HepG2 (cell line): ENCODE data around the gene ABHD18. TPM values are rescaled to one million over a fixed set of nuclear protein-coding genes. Genes with fewer than 3 reads are reported as not detected.

ENCODE experiments used
- ATAC-seq: fragments of 200-7000 bp; cut with Tn5 transposase; 3 replicates; pipeline ENCODE4 v1.9.1; 2020; ENCODE audit warnings: mild to moderate bottlenecking, moderate library complexity
- BruUV-seq: library from RNA; stranded (reverse); fragments of 400-500 nt; replicated peaks from 2 replicates; lab custom pipeline; 2021; lab: Mats Ljungman, UMichigan
- CTCF ChIA-PET: fragments of 300-600 bp; formaldehyde crosslinking; extraction: SDS; loops from one replicate; lab custom pipeline; 2021; ENCODE audit warnings: low total read pairs, inconsistent platforms, low intra/inter-chr PET ratio; lab: Yijun Ruan, JAX
- POLR2A ChIA-PET: fragments of 350-600 bp; sonication (Branson Sonifier 250); formaldehyde crosslinking; loops from one replicate; lab custom pipeline; 2020; ENCODE audit warnings: antibody characterized with exemption, inconsistent platforms; lab: Yijun Ruan, JAX
- DNase-seq: peaks from one replicate; pipeline ENCODE4 v3.0.0-alpha.2; 2015; ENCODE audit warnings: low spot score
- FAIRE-seq: peaks from 3 replicates; lab custom pipeline; 2011; peaks lifted over from hg19 to GRCh38; lab: Jason Lieb, UNC
- H2AFZ ChIP-seq: one replicate; pipeline ENCODE4 v1.6.1; 2011; ENCODE audit warnings: low read length, inconsistent platforms
- H3K27ac ChIP-seq: fragments of 300-600 bp; 3 replicates; pipeline ENCODE4 v1.8.0; 2011; ENCODE audit warnings: mixed run types, mild to moderate bottlenecking, mixed read lengths, low read length, inconsistent platforms; ENCODE audit not compliant: insufficient read depth; ENCODE audit errors: extremely low read length
- H3K27me3 ChIP-seq, 2 experiments: fragments of 200-600 bp in 1 of 2; 2 replicates in 1 of 2; 3 replicates in 1 of 2; pipeline versions ENCODE4 v1.6.0 to v1.8.0; 2011; ENCODE audit warnings: low read length in 2 of 2, mild to moderate bottlenecking in 2 of 2, moderate library complexity in 2 of 2, inconsistent platforms in 1 of 2; ENCODE audit not compliant: insufficient read depth in 2 of 2, control insufficient read depth in 1 of 2
- H3K36me3 ChIP-seq, 2 experiments: fragments of 200-600 bp in 1 of 2; replicated peaks in 1 of 2; 2 replicates in 1 of 2; 3 replicates in 1 of 2; pipeline versions ENCODE4 v1.5.1 to v1.8.0; 2011; ENCODE audit warnings: low read length in 2 of 2, inconsistent platforms in 1 of 2; ENCODE audit not compliant: insufficient read depth in 2 of 2, control insufficient read depth in 1 of 2
- H3K4me1 ChIP-seq: 2 replicates; pipeline ENCODE4 v1.5.1; 2012; ENCODE audit warnings: low read length, inconsistent platforms; ENCODE audit not compliant: insufficient read depth
- H3K4me2 ChIP-seq: 2 replicates; pipeline ENCODE4 v1.6.0; 2011; ENCODE audit warnings: low read depth, low read length, inconsistent platforms
- H3K4me3 ChIP-seq, 3 experiments: fragments of 200-600 bp in 1 of 3; sonication (generic), shearing (Covaris generic) in 1 of 3; replicated peaks in 1 of 3; 2 replicates each; pipeline ENCODE4 v1.5.1; 2011 to 2016; ENCODE audit warnings: low read length in 3 of 3, inconsistent platforms in 2 of 3, low read depth in 2 of 3, mild to moderate bottlenecking in 2 of 3, control low read depth in 1 of 3, mixed read lengths in 1 of 3; ENCODE audit not compliant: insufficient read depth in 1 of 3
- H3K79me2 ChIP-seq: one replicate; pipeline ENCODE4 v1.6.1; 2011; ENCODE audit warnings: low read length, inconsistent platforms; ENCODE audit not compliant: insufficient read depth
- H3K9ac ChIP-seq: 2 replicates; pipeline ENCODE4 v1.6.0; 2011; ENCODE audit warnings: mild to moderate bottlenecking, low read depth, low read length, inconsistent platforms; ENCODE audit not compliant: insufficient read depth
- H3K9me3 ChIP-seq: 2 replicates; pipeline ENCODE4 v1.5.1; 2012; ENCODE audit warnings: mild to moderate bottlenecking, low read length
- H4K20me1 ChIP-seq: 2 replicates; pipeline ENCODE4 v1.6.0; 2011; ENCODE audit warnings: inconsistent platforms, mild to moderate bottlenecking, low read length, moderate library complexity; ENCODE audit not compliant: insufficient read depth
- KDM5B ChIP-seq: sonication (generic); formaldehyde crosslinking; IDR thresholded peaks from 2 replicates; pipeline ENCODE4 v1.4.0; 2020; ENCODE audit warnings: missing genetic modification reagents, mild to moderate bottlenecking, borderline replicate concordance
- KDM6A ChIP-seq: IDR thresholded peaks from 2 replicates; pipeline ENCODE4 v1.6.1; 2016; ENCODE audit warnings: low read depth
- RBFOX2 ChIP-seq: fragments of 200-400 bp; formaldehyde crosslinking; IDR thresholded peaks from 2 replicates; pipeline ENCODE4 v1.6.1; 2017; ENCODE audit warnings: low read depth, mild to moderate bottlenecking, low read length
- RXRA ChIP-seq: sonication (generic); formaldehyde crosslinking; IDR thresholded peaks from 2 replicates; pipeline ENCODE4 v1.5.1; 2020; ENCODE audit warnings: missing genetic modification reagents
- SALL1 ChIP-seq: sonication (generic); formaldehyde crosslinking; IDR thresholded peaks from 2 replicates; pipeline ENCODE4 v1.8.0; 2022; ENCODE audit warnings: mild to moderate bottlenecking, missing genetic modification reagents
- U2AF2 ChIP-seq: fragments of 200-400 bp; formaldehyde crosslinking; IDR thresholded peaks from 2 replicates; pipeline ENCODE4 v1.6.1; 2017; ENCODE audit warnings: low read depth, mild to moderate bottlenecking, low read length
- ZNF12 ChIP-seq: sonication (generic); formaldehyde crosslinking; IDR thresholded peaks from 2 replicates; pipeline ENCODE4 v1.5.0; 2020; ENCODE audit warnings: missing genetic modification reagents
- ZNF317 ChIP-seq: sonication (generic); formaldehyde crosslinking; IDR thresholded peaks from 2 replicates; pipeline ENCODE4 v1.5.0; 2020; ENCODE audit warnings: mild to moderate bottlenecking, missing genetic modification reagents
- ZNF558 ChIP-seq: sonication (generic); formaldehyde crosslinking; IDR thresholded peaks from 2 replicates; pipeline ENCODE4 v1.9.0; 2022; ENCODE audit warnings: mild to moderate bottlenecking, missing genetic modification reagents, borderline replicate concordance
- ZNF777 ChIP-seq: sonication (generic); formaldehyde crosslinking; IDR thresholded peaks from 2 replicates; pipeline ENCODE4 v1.4.0; 2020; ENCODE audit warnings: missing genetic modification reagents
- WGBS: methylation state at CpG from one replicate; pipeline ENCODE4 v1.1.6; 2017; ENCODE audit warnings: low lambda C conversion rate; 5-methylcytosine and 5-hydroxymethylcytosine counted together
- in situ Hi-C: cut with HindIII; loops from 2 replicates; pipeline ENCODE4 v1.10.0; 2017; ENCODE audit warnings: low pct_unique_long_range_greater_than_20kb; ENCODE audit not compliant: extremely low pct_ligation_motif_present
- intact Hi-C: fragments of 100-400 bp; cut with micrococcal nuclease; formaldehyde crosslinking; loops from one replicate; pipeline ENCODE4 v1.10.0; 2022; ENCODE audit not compliant: unreplicated experiment
- polyA plus RNA-seq, 8 experiments: library from polyadenylated mRNA; depleted of rRNA in 3 of 8; stranded (reverse) in 7 of 8; unstranded in 1 of 8; fragments of >200 nt; fragmentation: Illumina TruSeq in 4 of 8; extraction: Trizol in 4 of 8; gene quantifications; 2 replicates each; pipeline versions ENCODE4 v1.2.1 to v1.2.3, GENCODE V29; 2011 to 2016; ENCODE audit warnings: low read depth in 4 of 8, missing spikeins in 1 of 8, mixed read lengths in 1 of 8; ENCODE audit not compliant: insufficient read depth in 1 of 8
- total RNA-seq, 5 experiments: library from RNA; depleted of rRNA; stranded (reverse); fragments of >200 nt; fragmentation: Illumina TruSeq; extraction: Trizol; gene quantifications; 2 replicates each; pipeline ENCODE4 v1.2.3, GENCODE V29; 2016; ENCODE audit warnings: low read depth in 1 of 5
- TF ChIP-seq, protein P1 (sequence below): sonication (generic); formaldehyde crosslinking; IDR thresholded peaks from 2 replicates; pipeline ENCODE4 v1.4.0; 2020; ENCODE audit warnings: missing genetic modification reagents
- TF ChIP-seq, protein P2 (sequence below): sonication (generic); formaldehyde crosslinking; IDR thresholded peaks from 2 replicates; pipeline ENCODE4 v1.5.1; 2020; ENCODE audit warnings: mild to moderate bottlenecking, missing genetic modification reagents, borderline replicate concordance
- TF ChIP-seq, protein P3 (sequence below): sonication (generic); formaldehyde crosslinking; conservative IDR thresholded peaks from 2 replicates; pipeline ENCODE4 v1.8.0; 2022; ENCODE audit warnings: mild to moderate bottlenecking, moderate library complexity, missing genetic modification reagents

ABHD18 gene
- total and polyA plus RNA-seq, 2 of the 13 experiments (the other 11 are each of a cell fraction or from before 2014, with no cell fraction given), result 5.5 to 16.3 TPM

DNA sequence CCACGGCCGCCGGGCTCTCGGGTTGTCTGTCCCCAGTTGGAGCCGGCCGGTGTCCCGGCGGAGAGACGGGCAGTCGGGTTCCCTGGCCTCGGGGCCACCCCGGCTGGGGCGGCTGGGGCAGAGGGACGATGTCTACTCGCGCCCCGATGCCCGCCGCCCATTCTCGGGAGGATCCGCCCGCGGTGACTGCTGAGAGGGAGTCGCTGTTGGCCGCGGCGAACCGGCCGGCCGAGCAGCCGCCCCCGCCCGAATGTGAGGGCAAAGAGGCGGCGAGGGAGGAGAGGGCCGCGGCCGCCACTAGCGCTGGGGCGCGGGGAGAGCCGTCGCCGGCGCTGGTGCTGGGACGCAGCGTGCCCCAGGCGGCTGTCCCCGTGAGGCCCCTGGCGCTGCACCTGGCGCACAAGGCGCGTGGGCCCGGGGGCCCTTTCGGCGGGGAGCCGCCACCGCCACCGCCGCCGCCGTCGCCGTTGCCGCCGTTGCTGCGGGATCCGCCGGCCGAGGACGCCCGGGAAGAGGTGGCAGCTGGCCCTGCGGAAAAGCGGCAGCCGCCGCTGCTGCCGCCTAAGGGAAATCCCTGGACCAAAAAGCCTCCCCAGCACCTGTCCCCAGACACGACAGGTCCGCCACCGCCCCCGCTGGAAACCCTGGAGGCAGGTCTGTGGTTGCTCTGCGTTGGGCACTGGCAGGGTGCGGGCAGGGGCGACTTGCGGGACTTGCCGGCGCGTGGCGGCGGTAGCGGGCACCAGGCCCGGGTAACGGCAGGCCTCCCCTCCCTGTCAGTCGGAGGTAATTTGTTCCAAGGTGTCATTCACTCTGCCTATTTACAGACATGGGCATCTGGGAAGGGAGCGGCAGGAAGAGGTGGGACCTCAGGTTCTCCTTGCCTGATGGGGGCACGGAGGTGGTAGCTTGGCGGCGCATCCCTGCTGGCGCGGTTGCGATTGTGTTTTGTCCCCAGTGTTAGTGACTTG is 96.6 kb downstream of the ABHD18 start:
- peak overlapping the region; percentile 71 to 94 (median 91) for H3K4me3 ChIP-seq
- peaks cover 39% of the 10 kb centered on the region for H3K79me2 ChIP-seq
- in situ Hi-C loops, result no loop called here
- no peaks in the 10 kb centered on the region for H3K27me3 ChIP-seq
- WGBS, result 0% methylated on average over 13 of the region's 101 CpGs
- no TSS peak for BruUV-seq
- intact Hi-C loops, result loop anchor here (5.0 kb wide), 1 partner anchor 225 kb away; the partner anchor contains the start of gene PGRMC2
- FAIRE-seq, result no peak
- peak; percentile 64 for DNase-seq
- POLR2A ChIA-PET, result interaction anchor here (0.6 to 3.2 kb wide), 11 partner anchors 8 to 813 kb away, joined by 3 to 52 read pairs (median 4); partner anchors contain the start of genes ABHD18, MFSD8, PGRMC2 and PLK4
- H3K4me1 ChIP-seq, result peaks cover 49% of the 10 kb centered on the region
- no peaks in the 10 kb centered on the region for H3K9me3 ChIP-seq
- H2AFZ ChIP-seq, result no peak overlapping the region
- H3K4me2 ChIP-seq, result peak overlapping the region; percentile 77
- peak overlapping the region; percentile 99 for H3K27ac ChIP-seq
- ATAC-seq, result peak; percentile 42
- peak overlapping the region; percentile 99 for H3K9ac ChIP-seq
- CTCF ChIA-PET, result no interaction called here
- peaks cover 24% of the 10 kb centered on the region for H4K20me1 ChIP-seq
- H3K36me3 ChIP-seq, result no peaks in the 10 kb centered on the region
- no peak for TF ChIP-seq ZNF12 (CRISPR knock-in tag)
- 0 out of 2 replicates have a peak, but pooled peaks have one; percentile 14 for TF ChIP-seq RXRA (CRISPR knock-in tag)
- TF ChIP-seq ZNF317 (CRISPR knock-in tag), result no peak
- TF ChIP-seq, protein P1, sequence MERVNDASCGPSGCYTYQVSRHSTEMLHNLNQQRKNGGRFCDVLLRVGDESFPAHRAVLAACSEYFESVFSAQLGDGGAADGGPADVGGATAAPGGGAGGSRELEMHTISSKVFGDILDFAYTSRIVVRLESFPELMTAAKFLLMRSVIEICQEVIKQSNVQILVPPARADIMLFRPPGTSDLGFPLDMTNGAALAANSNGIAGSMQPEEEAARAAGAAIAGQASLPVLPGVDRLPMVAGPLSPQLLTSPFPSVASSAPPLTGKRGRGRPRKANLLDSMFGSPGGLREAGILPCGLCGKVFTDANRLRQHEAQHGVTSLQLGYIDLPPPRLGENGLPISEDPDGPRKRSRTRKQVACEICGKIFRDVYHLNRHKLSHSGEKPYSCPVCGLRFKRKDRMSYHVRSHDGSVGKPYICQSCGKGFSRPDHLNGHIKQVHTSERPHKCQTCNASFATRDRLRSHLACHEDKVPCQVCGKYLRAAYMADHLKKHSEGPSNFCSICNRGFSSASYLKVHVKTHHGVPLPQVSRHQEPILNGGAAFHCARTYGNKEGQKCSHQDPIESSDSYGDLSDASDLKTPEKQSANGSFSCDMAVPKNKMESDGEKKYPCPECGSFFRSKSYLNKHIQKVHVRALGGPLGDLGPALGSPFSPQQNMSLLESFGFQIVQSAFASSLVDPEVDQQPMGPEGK, result peak; percentile 50
- no peak for TF ChIP-seq U2AF2
- TF ChIP-seq, protein P2, sequence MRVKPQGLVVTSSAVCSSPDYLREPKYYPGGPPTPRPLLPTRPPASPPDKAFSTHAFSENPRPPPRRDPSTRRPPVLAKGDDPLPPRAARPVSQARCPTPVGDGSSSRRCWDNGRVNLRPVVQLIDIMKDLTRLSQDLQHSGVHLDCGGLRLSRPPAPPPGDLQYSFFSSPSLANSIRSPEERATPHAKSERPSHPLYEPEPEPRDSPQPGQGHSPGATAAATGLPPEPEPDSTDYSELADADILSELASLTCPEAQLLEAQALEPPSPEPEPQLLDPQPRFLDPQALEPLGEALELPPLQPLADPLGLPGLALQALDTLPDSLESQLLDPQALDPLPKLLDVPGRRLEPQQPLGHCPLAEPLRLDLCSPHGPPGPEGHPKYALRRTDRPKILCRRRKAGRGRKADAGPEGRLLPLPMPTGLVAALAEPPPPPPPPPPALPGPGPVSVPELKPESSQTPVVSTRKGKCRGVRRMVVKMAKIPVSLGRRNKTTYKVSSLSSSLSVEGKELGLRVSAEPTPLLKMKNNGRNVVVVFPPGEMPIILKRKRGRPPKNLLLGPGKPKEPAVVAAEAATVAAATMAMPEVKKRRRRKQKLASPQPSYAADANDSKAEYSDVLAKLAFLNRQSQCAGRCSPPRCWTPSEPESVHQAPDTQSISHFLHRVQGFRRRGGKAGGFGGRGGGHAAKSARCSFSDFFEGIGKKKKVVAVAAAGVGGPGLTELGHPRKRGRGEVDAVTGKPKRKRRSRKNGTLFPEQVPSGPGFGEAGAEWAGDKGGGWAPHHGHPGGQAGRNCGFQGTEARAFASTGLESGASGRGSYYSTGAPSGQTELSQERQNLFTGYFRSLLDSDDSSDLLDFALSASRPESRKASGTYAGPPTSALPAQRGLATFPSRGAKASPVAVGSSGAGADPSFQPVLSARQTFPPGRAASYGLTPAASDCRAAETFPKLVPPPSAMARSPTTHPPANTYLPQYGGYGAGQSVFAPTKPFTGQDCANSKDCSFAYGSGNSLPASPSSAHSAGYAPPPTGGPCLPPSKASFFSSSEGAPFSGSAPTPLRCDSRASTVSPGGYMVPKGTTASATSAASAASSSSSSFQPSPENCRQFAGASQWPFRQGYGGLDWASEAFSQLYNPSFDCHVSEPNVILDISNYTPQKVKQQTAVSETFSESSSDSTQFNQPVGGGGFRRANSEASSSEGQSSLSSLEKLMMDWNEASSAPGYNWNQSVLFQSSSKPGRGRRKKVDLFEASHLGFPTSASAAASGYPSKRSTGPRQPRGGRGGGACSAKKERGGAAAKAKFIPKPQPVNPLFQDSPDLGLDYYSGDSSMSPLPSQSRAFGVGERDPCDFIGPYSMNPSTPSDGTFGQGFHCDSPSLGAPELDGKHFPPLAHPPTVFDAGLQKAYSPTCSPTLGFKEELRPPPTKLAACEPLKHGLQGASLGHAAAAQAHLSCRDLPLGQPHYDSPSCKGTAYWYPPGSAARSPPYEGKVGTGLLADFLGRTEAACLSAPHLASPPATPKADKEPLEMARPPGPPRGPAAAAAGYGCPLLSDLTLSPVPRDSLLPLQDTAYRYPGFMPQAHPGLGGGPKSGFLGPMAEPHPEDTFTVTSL (CRISPR knock-in tag), result no peak
- TF ChIP-seq, protein P3, sequence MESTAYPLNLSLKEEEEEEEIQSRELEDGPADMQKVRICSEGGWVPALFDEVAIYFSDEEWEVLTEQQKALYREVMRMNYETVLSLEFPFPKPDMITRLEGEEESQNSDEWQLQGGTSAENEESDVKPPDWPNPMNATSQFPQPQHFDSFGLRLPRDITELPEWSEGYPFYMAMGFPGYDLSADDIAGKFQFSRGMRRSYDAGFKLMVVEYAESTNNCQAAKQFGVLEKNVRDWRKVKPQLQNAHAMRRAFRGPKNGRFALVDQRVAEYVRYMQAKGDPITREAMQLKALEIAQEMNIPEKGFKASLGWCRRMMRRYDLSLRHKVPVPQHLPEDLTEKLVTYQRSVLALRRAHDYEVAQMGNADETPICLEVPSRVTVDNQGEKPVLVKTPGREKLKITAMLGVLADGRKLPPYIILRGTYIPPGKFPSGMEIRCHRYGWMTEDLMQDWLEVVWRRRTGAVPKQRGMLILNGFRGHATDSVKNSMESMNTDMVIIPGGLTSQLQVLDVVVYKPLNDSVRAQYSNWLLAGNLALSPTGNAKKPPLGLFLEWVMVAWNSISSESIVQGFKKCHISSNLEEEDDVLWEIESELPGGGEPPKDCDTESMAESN (CRISPR knock-in tag), result no peak; the same call in 1 of the 2 replicates
- peak; percentile 38; the same call in 1 of the 2 replicates for TF ChIP-seq SALL1
- peak; percentile 84; the same call in 1 of the 2 replicates for TF ChIP-seq KDM5B
- no peak for TF ChIP-seq KDM6A (CRISPR knock-in tag)
- TF ChIP-seq ZNF558 (CRISPR knock-in tag), result 0 out of 2 replicates have a peak, but pooled peaks have one; percentile 40
- 0 out of 2 replicates have a peak, but pooled peaks have one; percentile 40 for TF ChIP-seq ZNF777 (CRISPR knock-in tag)
- TF ChIP-seq RBFOX2, result peak; percentile 35; the same call in 1 of the 2 replicates
